GM12872 (cell line): Measurements from ENCODE around the gene LRRC31.

Source experiments
- CTCF ChIP-seq: IDR thresholded peaks from 3 replicates; pipeline ENCODE4 v1.5.1; 2011; ENCODE audit warnings: low read depth, mild to moderate bottlenecking, low read length, moderate library complexity; ENCODE audit not compliant: insufficient read depth

Gene LRRC31

GRCh38 chr3:169827712-169828111 is 42.0 kb downstream of the LRRC31 start:
- TF ChIP-seq CTCF: no peak

GRCh38 chr3:169825316-169825715 is 44.4 kb downstream of the LRRC31 start:
- no peak for TF ChIP-seq CTCF

GRCh38 chr3:169822983-169823382 is 46.8 kb downstream of the LRRC31 start:
- TF ChIP-seq CTCF: no peak

- no peak for TF ChIP-seq CTCF
Measured at GRCh38 chr3:169822540-169822939, 47.2 kb downstream of the LRRC31 start.

- no peak for TF ChIP-seq CTCF
Measured at GRCh38 chr3:169822091-169822490, 47.6 kb downstream of the LRRC31 start.

GRCh38 chr3:169818316-169818715 is 51.4 kb downstream of the LRRC31 start:
- no peak for TF ChIP-seq CTCF

GRCh38 chr3:169815590-169816150 is 54.1 kb downstream of the LRRC31 start:
- no peak for TF ChIP-seq CTCF
